Measurements from ENCODE around the gene LRIG2. TPM values are rescaled to one million over a fixed set of nuclear protein-coding genes. Genes with fewer than 3 reads are reported as not detected.
"Not testable (repeated sequence)": the region's sequence is repeated elsewhere in the genome, so short reads cannot be mapped to it uniquely, and the experiment has no call there.

LRIG2 gene
- total and polyA plus RNA-seq, 7 donors, result 1.2 to 24.2 (median 14.1) TPM

- H3K4me1 ChIP-seq, result no peaks in the 10 kb centered on the region
- no peak for DNase-seq
- no peak overlapping the region for H3K4me3 ChIP-seq
- no peaks in the 10 kb centered on the region for H3K36me3 ChIP-seq
- WGBS, 2 donors, result 78 to 79% methylated on average over 5 of the region's 5 CpGs
- TF ChIP-seq POLR2AphosphoS5 (IDR thresholded peaks at IDR 0.05) (no peak), EP300 (IDR thresholded peaks at IDR 0.05) (no peak)
- TF ChIP-seq, protein P1, sequence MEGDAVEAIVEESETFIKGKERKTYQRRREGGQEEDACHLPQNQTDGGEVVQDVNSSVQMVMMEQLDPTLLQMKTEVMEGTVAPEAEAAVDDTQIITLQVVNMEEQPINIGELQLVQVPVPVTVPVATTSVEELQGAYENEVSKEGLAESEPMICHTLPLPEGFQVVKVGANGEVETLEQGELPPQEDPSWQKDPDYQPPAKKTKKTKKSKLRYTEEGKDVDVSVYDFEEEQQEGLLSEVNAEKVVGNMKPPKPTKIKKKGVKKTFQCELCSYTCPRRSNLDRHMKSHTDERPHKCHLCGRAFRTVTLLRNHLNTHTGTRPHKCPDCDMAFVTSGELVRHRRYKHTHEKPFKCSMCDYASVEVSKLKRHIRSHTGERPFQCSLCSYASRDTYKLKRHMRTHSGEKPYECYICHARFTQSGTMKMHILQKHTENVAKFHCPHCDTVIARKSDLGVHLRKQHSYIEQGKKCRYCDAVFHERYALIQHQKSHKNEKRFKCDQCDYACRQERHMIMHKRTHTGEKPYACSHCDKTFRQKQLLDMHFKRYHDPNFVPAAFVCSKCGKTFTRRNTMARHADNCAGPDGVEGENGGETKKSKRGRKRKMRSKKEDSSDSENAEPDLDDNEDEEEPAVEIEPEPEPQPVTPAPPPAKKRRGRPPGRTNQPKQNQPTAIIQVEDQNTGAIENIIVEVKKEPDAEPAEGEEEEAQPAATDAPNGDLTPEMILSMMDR (IDR thresholded peaks at IDR 0.05), result no peak
- no peaks in the 10 kb centered on the region for H3K27me3 ChIP-seq
- H3K9me3 ChIP-seq, result no peaks in the 10 kb centered on the region
- intact Hi-C loops (cut with DNase I), result no loop called here
- no peak overlapping the region for H3K27ac ChIP-seq
These were observed 13.9 kb upstream of the LRIG2 start for GRCh38 chr1:113058941-113059706.

GRCh38 chr1:113063456-113063855 lies 9.5 kb upstream of the LRIG2 start:
- H3K36me3 ChIP-seq; H3K4me3 ChIP-seq; H3K4me1 ChIP-seq; H3K27me3 ChIP-seq; intact Hi-C loops (cut with DNase I); H3K27ac ChIP-seq; DNase-seq; H3K9me3 ChIP-seq: not testable (repeated sequence)
- 98% methylated on average over 35 of the region's 35 CpGs for WGBS, 2 donors

- DNase-seq, result no peak
- H3K27me3 ChIP-seq, result no peaks in the 10 kb centered on the region
- 25 to 47% methylated on average over 6 of the region's 6 CpGs for WGBS, 2 donors
- H3K4me3 ChIP-seq, result peak overlapping the region; percentile 66 to 94 (median 80)
- TF ChIP-seq POLR2A (IDR thresholded peaks at IDR 0.05) (no peak), EP300 (IDR thresholded peaks at IDR 0.05) (no peak), POLR2AphosphoS5 (IDR thresholded peaks at IDR 0.05) (no peak)
- TF ChIP-seq, protein P1 (IDR thresholded peaks at IDR 0.05), result no peak
- intact Hi-C loops (cut with DNase I), result loop anchor here (2.0 to 10.0 kb wide), 3 partner anchors 333 to 605 kb away; no protein-coding TSS in a partner anchor
- H3K27ac ChIP-seq, result peak overlapping the region; percentile 92 to 98 (median 94)
- peaks cover 0 to 4% (median 0%) of the 10 kb centered on the region in 4 donors for H3K36me3 ChIP-seq
- peaks cover 0 to 39% (median 30%) of the 10 kb centered on the region in 4 donors for H3K4me1 ChIP-seq
- no peaks in the 10 kb centered on the region for H3K9me3 ChIP-seq
These were observed 749 bp upstream of the LRIG2 start for GRCh38 chr1:113072141-113072756.

GRCh38 chr1:113073479-113073950 lies 517 bp downstream of the LRIG2 start:
- WGBS, 2 donors, result 0 to 1% methylated on average over 22 of the region's 22 CpGs
- DNase-seq, result peak; percentile 80
- peak overlapping the region; percentile 92 to 98 (median 94) for H3K27ac ChIP-seq
- intact Hi-C loops (cut with DNase I), result loop anchor here (2.0 to 10.0 kb wide), 3 partner anchors 331 to 604 kb away; no protein-coding TSS in a partner anchor
- H3K4me1 ChIP-seq, result peaks cover 0 to 39% (median 30%) of the 10 kb centered on the region in 4 donors
- H3K9me3 ChIP-seq, result no peaks in the 10 kb centered on the region
- no peaks in the 10 kb centered on the region for H3K27me3 ChIP-seq
- H3K4me3 ChIP-seq, result peak overlapping the region; percentile 66 to 94 (median 80)
- H3K36me3 ChIP-seq, result peaks cover 0 to 16% (median 3%) of the 10 kb centered on the region in 4 donors
- TF ChIP-seq, protein P1 (IDR thresholded peaks at IDR 0.05), result peak in 2 of 4 experiments; percentile 14 to 27
- TF ChIP-seq EP300 (IDR thresholded peaks at IDR 0.05), result no peak

GRCh38 chr1:113074237-113074636 lies 1.2 kb downstream of the LRIG2 start:
- intact Hi-C loops (cut with DNase I), result loop anchor here (5.0 to 10.0 kb wide), 2 partner anchors 331 to 603 kb away; no protein-coding TSS in a partner anchor
- H3K27ac ChIP-seq, result peak overlapping the region in 3 of 4 donors; percentile 93 to 98 (median 96)
- WGBS, 2 donors, result 55 to 66% methylated on average over 6 of the region's 6 CpGs
- H3K27me3 ChIP-seq, result no peaks in the 10 kb centered on the region
- TF ChIP-seq EP300 (IDR thresholded peaks at IDR 0.05) (no peak), POLR2AphosphoS5 (IDR thresholded peaks at IDR 0.05) (no peak), POLR2A (IDR thresholded peaks at IDR 0.05) (no peak)
- TF ChIP-seq, protein P1 (IDR thresholded peaks at IDR 0.05), result no peak
- no peaks in the 10 kb centered on the region for H3K9me3 ChIP-seq
- peak overlapping the region; percentile 66 to 94 (median 80) for H3K4me3 ChIP-seq
- peaks cover 0 to 39% (median 30%) of the 10 kb centered on the region in 4 donors for H3K4me1 ChIP-seq
- peaks cover 0 to 23% (median 3%) of the 10 kb centered on the region in 4 donors for H3K36me3 ChIP-seq
- DNase-seq, result no peak

GRCh38 chr1:113077978-113078377 lies 5.0 kb downstream of the LRIG2 start:
- intact Hi-C loops (cut with DNase I), result loop anchor here (10.0 kb wide), 1 partner anchor 327 kb away; no protein-coding TSS in a partner anchor
- H3K9me3 ChIP-seq, H3K27me3 ChIP-seq, H3K27ac ChIP-seq, DNase-seq, H3K4me3 ChIP-seq: not testable (repeated sequence)
- Histone ChIP-seq H3K4me1 (peaks cover 0 to 32% (median 24%) of the 10 kb centered on the region in 4 donors), H3K36me3 (peaks cover 0 to 24% (median 3%) of the 10 kb centered on the region in 4 donors)
- WGBS, 2 donors, result 96 to 99% methylated on average over 2 of the region's 2 CpGs

Data from sigmoid colon (tissue), 7 donors.